NCI-H146 treated with DMSO at 0.1 percent for 48 hours (cell line): Measurements from ENCODE around the gene CMBL.
"Not testable (repeated sequence)": the region's sequence is repeated elsewhere in the genome, so short reads cannot be mapped to it uniquely, and the experiment has no call there.

Experiments
- DNase-seq: peaks from one replicate; lab custom pipeline; 2025; ENCODE audit not compliant: unreplicated experiment; lab: John Stamatoyannopoulos, UW

Gene CMBL

DNA sequence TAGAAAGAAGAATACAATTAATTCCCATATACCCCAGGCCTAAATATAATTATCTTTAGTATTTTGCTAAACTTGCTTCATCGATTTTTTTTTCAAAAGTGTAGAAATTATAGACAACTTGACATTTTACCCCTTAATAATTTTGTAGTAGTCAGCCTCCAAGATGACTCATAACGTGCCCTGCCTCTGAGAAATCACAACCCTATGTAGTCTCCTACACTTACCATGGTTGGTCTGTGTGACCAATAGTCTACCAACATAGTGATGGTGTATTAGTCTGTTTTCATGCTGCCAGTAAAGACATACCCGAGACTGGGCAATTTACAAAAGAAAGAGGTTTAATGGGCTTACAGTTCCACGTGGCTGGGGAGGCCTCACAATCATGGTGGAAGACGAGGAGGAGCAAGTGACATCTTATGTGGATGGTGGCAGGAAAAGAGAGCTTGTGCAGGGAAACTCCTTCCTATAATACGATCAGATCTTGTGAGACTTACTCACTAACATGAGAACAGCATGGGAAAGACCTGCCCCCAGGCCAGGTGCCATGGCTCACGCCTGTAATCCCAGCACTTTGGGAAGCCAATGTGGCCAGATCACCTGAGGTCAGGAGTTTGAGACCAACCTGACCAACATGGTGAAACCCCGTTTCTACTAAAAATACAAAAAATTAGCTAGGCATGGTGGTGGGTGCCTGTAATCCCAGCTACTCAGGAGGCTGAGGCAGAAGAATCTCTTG, 3.3 kb upstream of the CMBL start:
- DNase-seq = not testable (repeated sequence)

DNA sequence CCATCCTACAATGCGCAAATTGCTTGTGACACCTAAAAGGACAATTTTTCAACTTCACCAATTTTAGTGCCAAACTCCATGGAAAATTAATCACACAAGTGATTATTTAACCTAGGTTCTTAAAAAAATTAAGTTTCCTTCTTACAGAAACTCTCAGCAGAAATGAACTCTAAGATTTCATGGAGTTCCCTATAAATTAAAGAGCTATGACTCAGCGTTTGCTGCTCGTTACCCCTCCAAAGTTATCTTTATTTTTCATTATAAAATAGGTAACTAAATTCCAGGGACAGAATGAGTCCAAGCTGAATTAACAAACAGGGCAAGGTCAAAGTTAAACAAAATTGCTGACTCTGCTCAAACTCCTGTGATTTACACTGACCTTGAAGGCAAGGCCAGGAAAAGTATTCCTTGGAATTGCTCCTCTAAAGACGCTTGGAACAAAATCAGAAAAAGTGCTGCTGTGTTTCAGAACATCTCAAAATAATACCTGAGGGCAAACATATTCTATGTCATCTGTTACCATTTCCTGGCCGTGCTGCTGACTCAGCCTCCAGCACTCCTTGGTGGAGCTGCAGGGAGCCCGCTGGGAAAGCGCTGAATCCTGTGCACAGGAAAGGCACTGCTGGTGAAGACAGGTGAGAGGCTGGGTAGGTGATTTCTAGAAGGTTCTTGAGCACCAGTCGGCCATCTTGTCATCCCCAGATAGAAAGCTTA, 2.5 kb upstream of the CMBL start:
- DNase-seq = no peak

DNA sequence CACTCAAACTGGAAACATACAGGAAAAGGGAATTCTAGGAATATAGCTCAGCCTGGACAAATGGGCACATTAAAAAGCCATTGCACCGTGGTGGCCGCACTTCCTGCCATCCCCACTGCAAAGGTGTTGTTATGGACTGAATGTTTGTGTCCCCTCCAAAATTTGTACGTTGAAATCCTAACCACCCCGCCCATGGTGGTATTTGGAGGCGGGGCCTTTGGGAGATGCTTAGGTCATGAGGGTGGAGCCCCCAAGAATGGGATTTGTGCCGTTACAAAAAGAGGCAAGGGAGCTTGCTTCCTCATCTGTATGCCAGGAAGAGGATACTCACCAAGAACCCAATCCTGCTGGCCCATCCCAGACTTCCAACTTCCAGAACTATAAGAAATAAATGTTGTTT, 1.1 kb upstream of the CMBL start:
- DNase-seq = no peak

DNA sequence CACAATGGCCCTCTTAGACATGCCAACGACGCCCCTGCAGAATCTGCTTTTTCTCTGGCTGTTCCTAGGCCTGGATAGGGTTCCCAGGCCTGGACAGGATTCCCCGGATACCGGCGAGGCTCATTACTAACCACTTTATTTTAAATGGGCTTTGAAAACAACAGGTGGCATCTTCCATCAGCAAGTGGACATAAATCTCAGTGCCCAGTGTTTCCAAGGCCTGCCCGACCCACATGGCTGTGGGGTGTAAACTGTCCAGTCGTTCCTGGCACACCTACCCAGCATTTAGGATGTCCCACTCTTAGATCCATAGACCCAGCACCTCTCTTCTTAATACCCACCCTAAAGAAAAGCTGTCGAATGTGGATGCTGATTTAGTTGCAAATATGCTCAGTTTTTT, 896 bp downstream of the CMBL start:
- DNase-seq = peak; percentile 16

DNA sequence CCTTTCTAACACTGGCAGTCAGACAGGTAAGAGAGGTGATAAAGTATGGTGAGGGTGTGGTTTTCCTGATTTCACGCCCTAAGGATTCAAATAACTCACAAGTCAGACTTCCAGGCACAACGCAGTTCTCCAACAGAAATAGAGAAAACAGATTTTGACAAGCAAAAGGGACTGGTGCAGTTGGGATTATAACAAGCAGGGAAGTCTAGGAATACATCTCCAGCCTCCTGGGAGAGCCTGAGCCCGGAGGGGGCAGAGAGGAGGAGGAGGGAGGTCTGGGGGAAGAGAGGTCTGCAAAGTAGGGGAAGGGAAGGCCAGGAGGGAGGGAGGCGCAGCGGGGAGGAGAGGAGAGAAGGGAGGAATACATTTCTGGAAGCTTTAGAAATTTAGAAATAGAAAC, 1.6 kb downstream of the CMBL start:
- DNase-seq = no peak

DNA sequence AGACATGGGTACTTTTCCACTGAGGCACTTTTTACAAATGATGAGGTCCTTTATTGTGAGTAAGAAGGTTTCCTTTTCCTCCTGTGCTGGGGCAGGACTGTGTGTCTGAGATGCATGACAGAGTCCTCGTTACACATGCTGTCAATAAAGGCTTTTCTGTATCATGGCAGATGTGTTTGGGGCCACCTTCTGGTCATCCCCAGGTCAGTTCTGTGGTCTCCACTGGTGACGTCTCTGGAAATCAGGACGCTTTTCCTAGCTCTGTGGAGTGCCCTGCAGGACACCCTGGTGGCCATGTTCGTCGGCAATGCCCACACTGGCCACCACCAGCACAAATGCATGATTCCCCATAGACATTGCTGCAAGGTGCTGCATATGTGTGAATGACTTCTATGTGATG, 2.8 kb downstream of the CMBL start:
- no peak for DNase-seq

DNA sequence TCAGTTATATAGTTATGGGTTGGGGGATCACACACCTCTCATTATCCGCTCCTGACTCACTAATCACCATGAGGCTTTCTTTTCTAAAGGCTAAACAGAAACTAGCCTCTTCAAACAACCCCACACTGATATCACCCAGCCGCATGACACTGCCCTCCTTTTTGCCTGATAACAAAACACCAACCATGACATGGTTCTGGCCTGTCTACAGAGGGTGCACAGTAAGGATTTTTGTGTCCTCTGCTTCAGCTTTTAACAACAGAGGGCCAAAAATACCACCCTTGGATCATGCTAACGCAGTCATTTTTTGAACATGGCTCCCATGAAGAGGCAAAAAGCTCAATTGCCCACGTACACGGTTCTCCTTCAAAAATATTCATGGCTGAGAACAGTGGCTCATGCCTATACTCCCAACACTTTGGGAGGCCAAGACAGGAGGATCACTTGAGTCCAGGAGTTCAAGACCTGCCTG, 4.0 kb downstream of the CMBL start:
- DNase-seq = no peak

DNA sequence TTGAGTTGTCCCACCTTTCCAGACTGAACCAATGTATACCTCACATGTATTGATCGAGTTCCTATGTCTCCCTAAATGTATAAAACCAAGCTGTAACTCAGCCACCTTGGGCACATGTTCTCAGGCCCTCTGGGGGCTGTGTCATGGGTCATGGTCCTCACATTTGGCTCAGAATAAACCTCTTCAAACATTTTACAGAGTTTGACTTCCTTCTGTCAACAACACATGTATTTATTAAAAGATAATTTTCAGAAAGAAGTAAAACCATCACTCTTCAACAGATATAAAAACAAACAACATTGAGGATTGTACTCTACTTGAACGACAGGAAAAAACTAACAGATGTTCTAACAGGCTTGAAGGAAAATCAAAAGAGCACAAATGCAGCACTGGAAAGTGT, 4.5 kb downstream of the CMBL start:
- no peak for DNase-seq

DNA sequence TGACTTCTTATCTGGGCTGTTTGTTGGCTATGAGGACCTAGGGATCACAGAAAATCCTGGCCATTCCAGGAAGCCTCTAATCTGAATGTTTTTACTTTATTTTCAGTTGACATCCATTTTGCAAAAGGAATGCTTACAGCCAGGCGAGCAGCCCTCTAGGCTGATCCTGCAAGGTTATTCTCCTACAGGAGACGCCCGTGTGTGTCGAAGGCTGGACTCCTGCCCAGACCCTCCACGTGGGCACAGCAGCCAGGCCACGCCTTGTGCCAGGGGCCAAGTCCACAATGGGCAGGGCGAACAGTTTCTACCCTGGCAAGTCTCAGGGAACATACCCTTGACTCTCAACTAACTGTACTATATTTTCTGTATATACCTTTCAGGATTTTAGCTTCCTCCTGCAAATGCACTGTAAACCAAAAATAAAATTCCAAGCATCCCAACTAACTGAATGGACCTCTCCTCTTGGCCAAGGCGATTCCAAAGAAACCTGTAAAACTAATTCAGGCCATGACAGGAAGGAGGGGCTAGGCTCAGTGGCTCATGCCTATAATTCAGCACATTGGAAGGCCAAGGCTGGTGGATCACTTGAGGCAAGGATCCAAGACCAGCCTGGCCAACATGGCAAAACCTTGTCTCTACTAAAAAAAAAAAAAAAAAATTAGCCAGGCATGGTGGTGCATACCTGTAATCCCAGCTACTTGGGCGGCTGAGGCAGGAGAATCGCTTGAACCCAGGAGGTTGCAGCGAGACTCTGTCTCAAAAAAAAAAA, 5.7 kb downstream of the CMBL start:
- DNase-seq = no peak

DNA sequence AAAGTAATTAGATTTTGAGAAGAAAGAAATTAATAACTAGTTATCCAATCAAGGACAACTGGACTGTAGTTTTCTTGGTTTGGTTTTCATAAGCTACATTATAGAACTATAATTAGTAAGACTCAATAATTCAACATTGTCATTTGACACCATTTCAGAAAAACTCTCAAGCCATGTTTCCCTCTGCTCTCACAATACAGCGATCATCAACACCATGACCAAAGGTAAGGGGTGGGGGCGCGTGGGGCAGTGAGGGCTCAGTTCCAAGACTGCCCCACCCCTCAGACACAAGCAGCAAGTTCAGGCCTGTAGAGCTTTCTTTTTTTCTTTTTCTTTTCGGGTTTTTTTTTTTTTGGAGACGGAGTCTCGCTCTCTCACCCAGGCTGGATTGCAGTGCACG, 6.4 kb downstream of the CMBL start:
- no peak for DNase-seq

DNA sequence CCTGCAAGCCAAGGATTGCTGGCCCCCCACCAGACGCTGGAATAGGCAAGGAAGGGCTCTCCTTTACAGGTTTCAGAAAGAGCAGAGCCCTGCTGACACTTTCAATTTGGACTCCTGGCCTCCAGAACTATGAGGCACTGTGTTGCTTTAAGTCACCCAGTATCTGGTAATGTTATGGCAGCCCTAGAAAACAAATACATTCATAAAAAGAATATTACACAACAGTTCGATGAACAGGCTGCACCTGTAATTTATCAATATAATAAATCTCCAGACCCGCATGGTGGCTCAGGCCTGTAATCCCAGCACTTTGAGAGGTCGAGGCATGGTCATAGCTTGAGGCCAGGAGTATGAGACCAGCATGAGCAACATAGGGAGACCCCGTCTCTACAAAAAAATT, 7.5 kb downstream of the CMBL start:
- DNase-seq = no peak

DNA sequence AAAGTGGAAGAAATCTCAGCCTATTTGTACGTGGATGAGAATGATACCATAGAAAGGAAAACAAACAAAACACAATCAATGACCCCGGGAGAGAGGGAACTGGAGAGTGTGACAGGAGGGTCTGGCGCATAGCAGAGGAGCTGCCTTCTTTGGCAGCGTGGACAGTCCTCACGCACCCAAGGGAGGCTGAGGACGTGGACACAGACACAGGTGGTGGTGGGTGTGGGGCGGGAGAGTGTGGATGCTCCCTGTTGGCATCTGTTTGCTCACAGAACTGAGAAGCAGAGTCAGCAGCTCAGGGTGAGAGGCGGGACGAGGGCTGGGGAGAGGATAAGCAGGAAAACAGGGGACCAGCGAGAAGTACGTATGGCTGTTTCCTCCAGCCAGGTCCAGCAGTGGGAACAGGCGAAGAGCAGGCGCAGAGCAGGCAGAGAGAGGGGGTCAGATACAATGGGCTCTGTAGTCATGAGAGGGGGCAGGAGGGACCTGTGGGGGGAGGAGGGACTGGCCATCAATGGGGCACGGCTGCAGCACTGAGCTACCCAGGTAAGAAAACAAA, 10.0 kb downstream of the CMBL start:
- DNase-seq = no peak

DNA sequence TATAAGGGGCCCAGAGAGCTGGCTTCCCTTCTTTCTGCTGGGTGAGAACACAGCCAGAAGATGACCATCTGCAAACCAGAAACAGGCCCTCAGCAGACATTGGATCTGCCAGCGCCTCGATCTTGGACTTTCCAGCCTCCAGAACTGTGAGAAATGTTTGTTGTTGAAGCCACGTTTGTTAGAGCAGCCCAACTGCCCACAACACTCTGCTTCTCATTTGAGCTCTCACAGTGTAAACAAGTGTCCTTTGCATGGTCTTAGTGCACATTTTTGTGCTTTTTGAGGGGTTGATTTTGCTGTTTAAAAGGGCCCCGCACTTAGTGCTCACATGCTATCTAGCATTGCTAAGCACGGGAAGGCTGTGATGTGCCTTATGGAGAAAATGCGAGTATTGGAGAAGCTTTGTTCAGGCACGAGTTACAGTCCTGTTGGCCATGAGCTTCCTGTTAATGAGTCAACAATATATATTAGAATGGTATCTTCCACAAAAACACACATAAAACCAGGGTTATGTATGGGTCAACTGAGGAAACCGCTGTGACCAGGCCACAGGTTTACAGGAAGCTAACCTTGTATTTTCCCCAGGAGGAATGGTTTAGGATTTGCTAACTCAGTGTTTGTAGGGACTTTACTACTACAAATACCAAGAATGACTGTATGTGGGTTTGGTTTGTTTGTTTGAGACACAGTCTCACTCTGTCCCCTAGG, 11.9 kb downstream of the CMBL start:
- DNase-seq = no peak

DNA sequence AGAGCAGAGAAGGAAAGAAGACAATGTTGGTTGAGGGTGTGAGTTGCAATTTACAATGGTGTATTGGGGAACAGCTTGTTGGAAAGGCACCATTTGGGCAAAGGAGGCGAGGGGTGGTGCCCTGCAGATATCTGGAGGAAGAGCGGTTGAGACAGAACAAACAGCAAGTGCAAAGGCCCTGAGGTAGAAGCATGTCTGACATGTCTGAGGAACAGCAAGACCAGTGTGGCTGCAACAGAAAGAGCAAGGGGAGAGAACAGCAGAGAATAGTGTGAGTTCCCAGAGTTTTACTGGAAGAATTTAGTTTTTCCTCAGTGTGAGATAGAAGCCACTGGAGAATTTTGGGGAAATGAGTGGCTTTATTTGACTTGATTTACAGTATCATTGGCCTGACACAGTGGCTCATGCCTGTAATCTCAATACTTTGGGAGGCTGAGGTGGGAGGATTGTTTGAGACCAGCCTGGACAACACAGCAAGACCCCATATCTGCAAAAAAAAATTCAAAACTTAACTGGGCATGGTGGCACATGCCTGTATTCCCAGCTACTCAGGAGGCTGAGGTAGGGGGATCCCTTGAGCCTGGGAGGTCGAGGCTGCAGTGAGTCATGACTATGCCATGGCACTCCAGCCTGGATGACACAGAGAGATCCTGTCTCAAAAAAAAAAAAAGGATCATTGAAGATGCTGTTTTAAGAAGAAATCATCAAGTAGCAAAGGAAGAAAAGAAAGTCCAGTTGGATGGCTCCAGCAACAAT, 13.6 kb downstream of the CMBL start:
- DNase-seq = no peak

DNA sequence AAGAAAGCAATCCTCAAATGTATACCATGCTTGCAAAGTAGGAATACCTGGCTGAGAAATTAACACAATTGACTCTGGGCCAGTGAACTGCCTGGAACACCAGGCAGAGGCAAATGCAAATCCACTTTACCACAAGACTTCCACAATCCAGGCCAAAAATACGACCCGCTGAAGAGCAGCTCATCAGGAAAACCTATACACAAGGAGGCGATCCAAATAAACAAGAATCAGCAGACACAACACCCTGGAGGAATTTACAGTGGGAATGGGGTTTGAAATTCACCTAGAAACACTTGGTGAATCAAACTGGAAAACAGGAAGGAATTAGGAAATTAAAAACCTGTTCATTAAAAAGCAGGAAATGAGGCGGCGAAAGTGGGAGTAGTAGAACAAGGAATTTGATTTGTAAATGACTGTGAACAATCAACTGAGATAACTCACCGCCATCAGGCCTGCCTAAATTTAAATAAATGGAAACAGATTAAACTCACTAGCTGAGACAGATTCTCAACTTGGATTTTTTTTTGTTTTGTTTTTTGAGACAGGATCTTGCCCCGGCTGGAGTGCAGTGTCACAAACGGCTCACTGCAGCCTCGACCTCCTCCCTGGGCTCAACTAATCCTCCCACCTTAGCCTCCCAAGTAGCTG, 15.9 kb downstream of the CMBL start:
- DNase-seq = no peak

DNA sequence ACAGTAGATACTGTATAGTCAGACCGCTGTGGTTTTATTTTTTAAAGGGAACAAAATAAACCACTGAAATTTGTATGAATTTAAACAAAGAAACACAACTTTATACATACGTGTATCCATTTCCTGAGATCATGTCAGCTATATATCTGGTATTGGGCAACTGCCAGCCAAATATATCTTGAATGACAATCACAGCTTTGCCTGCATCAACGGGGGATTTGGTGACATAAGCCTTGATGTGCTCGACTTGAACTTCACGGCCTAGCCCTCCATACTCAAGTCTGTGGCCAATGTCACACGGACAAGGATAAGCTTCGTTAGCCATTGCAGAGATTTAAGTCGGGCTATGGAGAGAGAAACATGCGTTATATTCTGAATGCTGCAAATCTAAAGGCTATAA, 17.3 kb downstream of the CMBL start:
- no peak for DNase-seq

DNA sequence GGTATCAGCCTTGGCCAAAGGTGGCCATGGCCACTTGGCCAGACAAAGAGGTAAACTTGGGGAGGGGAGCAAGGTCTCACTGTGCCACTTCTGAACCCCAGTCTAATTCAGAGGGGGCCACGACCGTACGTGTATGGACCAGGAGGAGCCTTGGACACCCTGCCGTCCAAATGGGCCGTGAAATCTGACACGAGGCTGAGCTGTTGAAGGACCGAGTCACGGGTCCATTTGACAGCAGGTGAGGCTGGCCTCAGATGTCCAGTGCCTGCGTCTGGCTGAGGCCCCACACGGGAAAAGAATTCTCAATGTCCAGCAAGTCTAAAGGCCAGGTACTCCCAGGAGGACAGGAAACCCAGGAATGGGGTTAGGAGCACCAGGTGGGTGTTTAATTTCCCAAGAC, 17.7 kb downstream of the CMBL start:
- DNase-seq = no peak

DNA sequence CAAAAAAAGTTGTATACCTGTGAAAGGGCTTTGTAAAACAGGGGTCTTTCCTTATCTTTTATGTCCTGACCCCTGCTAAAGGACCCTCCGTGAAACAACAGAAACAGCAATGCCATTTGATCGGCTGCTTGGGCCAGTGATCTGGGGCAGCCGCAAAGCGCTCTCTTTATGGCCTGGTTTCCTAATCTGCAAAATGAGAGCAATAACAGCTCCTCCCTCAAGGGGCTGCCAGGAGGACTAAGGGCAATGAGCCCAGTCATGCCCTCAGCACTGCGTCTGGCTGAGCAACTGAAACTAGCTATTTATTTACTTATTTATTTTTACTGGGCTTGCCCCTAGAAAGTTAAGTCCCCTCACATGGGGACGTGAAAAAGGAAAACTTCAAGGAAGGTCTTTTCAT, 18.3 kb downstream of the CMBL start:
- no peak for DNase-seq

DNA sequence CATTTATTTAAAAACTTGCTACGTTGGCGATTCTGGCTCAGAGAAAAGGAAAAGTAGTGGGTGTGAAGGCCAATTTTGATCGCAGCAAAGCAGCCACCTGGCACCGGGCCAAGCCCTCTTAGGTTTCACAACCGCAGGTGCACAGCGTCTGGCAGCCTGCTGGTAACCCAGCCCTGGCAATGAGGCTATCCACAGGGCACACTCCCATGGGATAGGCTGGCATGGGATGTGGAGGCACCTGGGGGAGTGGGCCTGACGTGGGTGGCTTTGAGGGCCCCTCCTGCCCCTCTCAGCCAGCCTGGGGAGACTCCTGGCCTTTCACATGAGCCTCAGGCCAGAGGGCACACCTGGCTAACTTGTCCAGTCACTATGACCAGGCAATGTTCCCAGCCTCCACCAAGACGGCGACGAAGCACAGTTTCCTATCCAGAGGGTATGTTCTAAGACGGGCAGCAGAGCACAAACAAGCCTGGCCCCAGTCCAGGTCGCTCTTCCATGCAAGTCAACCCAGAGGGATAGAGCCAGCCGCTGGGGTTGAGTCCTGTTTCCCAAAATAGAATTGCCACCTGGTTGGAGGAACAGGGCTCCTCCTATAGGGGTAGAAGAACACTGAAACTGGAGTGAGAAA, 19.0 kb downstream of the CMBL start:
- DNase-seq = peak; percentile 91
